GM19023 (cell line): Measurements from ENCODE around the gene CSNK1A1.

Experiments
- ATAC-seq: cut with Tn5 transposase; IDR thresholded peaks from one replicate; pipeline ENCODE4 v1.9.1; 2021; ENCODE audit warnings: mild to moderate bottlenecking, moderate library complexity; ENCODE audit not compliant: unreplicated experiment

Gene CSNK1A1

GRCh38 chr5:149575131-149575530, 23.9 kb upstream of the CSNK1A1 start:
- ATAC-seq, result no peak

GRCh38 chr5:149572576-149573231, 21.5 kb upstream of the CSNK1A1 start:
- ATAC-seq, result no peak

GRCh38 chr5:149572170-149572569, 20.9 kb upstream of the CSNK1A1 start:
- no peak for ATAC-seq

- ATAC-seq, result no peak
These were observed 16.0 kb upstream of the CSNK1A1 start for GRCh38 chr5:149567226-149567625.

- ATAC-seq, result peak; percentile 92
These were observed 13.4 kb upstream of the CSNK1A1 start for GRCh38 chr5:149564542-149565140.

GRCh38 chr5:149563466-149563865, 12.2 kb upstream of the CSNK1A1 start:
- no peak for ATAC-seq

- ATAC-seq, result no peak
These were observed 10.6 kb upstream of the CSNK1A1 start for GRCh38 chr5:149561848-149562247.

- no peak for ATAC-seq
These were observed 8.5 kb upstream of the CSNK1A1 start for GRCh38 chr5:149559706-149560105.

GRCh38 chr5:149552553-149553160, 1.4 kb upstream of the CSNK1A1 start:
- no peak for ATAC-seq

GRCh38 chr5:149552038-149552494, 827 bp upstream of the CSNK1A1 start:
- no peak for ATAC-seq

GRCh38 chr5:149550594-149551226, 529 bp downstream of the CSNK1A1 start:
- peak; percentile 4 for ATAC-seq

GRCh38 chr5:149550268-149550583, 1.0 kb downstream of the CSNK1A1 start:
- ATAC-seq, result no peak

- no peak for ATAC-seq
These were observed 1.6 kb downstream of the CSNK1A1 start for GRCh38 chr5:149549461-149550267.

- ATAC-seq, result no peak
These were observed 4.3 kb downstream of the CSNK1A1 start for GRCh38 chr5:149546974-149547373.

GRCh38 chr5:149545327-149545726, 5.9 kb downstream of the CSNK1A1 start:
- ATAC-seq, result no peak

GRCh38 chr5:149544028-149544420, 7.2 kb downstream of the CSNK1A1 start:
- no peak for ATAC-seq

GRCh38 chr5:149543361-149544027, 7.7 kb downstream of the CSNK1A1 start:
- no peak for ATAC-seq

GRCh38 chr5:149541893-149542292, 9.3 kb downstream of the CSNK1A1 start:
- ATAC-seq, result no peak

- no peak for ATAC-seq
These were observed 11.2 kb downstream of the CSNK1A1 start for GRCh38 chr5:149540089-149540488.

GRCh38 chr5:149537374-149537975, 13.8 kb downstream of the CSNK1A1 start:
- ATAC-seq, result no peak
